Colonic mucosa (tissue), 4 donors: ENCODE results near the gene SUPT3H. TPM values are rescaled to one million over a fixed set of nuclear protein-coding genes. Genes with fewer than 3 reads are reported as not detected.

Experiments
- DNase-seq: peaks from one replicate; pipeline ENCODE4 v3.0.0-alpha.2; 2020
- H3K27ac ChIP-seq: fragments of 200-600 bp; one replicate; pipeline ENCODE4 v1.8.0; 2021
- H3K27me3 ChIP-seq: fragments of 200-600 bp; one replicate; pipeline ENCODE4 v1.8.0; 2021
- H3K36me3 ChIP-seq: fragments of 200-600 bp; one replicate; pipeline ENCODE4 v1.8.0; 2021
- H3K4me1 ChIP-seq: fragments of 200-600 bp; one replicate; pipeline ENCODE4 v1.8.0; 2021; ENCODE audit warnings: mild to moderate bottlenecking
- H3K4me3 ChIP-seq: fragments of 200-600 bp; one replicate; pipeline ENCODE4 v1.8.0; 2021
- H3K9ac ChIP-seq, 2 donors: one replicate each; pipeline ENCODE4 v1.7.0; 2013; ENCODE audit warnings: control low read depth in 2 of 2, low read depth in 2 of 2, low read length in 2 of 2
- H3K9me3 ChIP-seq: fragments of 200-600 bp; one replicate; pipeline ENCODE4 v1.8.0; 2021
- CTCF ChIP-seq: fragments of 200-600 bp; IDR thresholded peaks from one replicate; pipeline ENCODE4 v1.8.0; 2022; ENCODE audit warnings: antibody characterized with exemption, mild to moderate bottlenecking
- intact Hi-C: fragments of 100-400 bp; cut with DNase I; formaldehyde crosslinking; loops from one replicate; pipeline ENCODE4 v1.14.1; 2022
- total RNA-seq, 2 donors: library from RNA; stranded (reverse); fragmentation: NEBNext Ultra II Directional in 1 of 2; extraction: Animal tissue kit (Norgen Biotek cat#: 25700) in 1 of 2; gene quantifications; one replicate each; pipeline ENCODE4 v1.2.1, GENCODE V29; 2021
- donor health status: healthy.
- donor health status: DM: no; HTN: no; CAD: no.
- donor health status: DM: no; HTN: no; CAD: no.

Gene SUPT3H
- total RNA-seq, 2 donors from 2014 or later = 3.4 to 4.1 TPM

- H3K4me3 ChIP-seq = no peak overlapping the region
- no peaks in the 10 kb centered on the region for H3K36me3 ChIP-seq
- no peak overlapping the region for H3K9ac ChIP-seq
- H3K4me1 ChIP-seq = no peaks in the 10 kb centered on the region
- H3K27me3 ChIP-seq = no peaks in the 10 kb centered on the region
- no peaks in the 10 kb centered on the region for H3K9me3 ChIP-seq
- intact Hi-C loops = no loop called here
- no peak overlapping the region for H3K27ac ChIP-seq
- TF ChIP-seq CTCF = no peak
- no peak for DNase-seq
These were observed 527.9 kb downstream of the SUPT3H start for GRCh38 chr6:44849806-44850205.

DNA sequence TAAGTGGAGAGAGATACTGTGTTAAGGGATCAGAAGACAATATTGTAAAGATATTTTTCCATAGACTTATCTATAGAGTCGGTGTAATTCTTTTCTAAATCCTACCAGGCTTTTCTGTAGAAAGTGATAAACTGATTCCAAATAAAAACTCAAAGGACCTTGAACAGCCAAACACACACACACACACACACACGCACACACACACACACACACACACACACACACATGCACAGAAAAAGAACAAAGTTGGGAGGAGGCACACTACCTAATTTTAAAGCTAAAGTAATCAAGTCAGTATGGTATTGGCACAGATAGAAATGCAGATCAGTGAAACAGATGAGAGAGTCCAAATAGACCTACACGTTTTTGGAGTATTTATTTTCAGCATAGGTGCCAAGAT is 534.0 kb downstream of the SUPT3H start:
- Histone ChIP-seq H3K9me3 (no peaks in the 10 kb centered on the region), H3K9ac (no peak overlapping the region), H3K36me3 (no peaks in the 10 kb centered on the region), H3K4me1 (no peaks in the 10 kb centered on the region), H3K27me3 (no peaks in the 10 kb centered on the region), H3K27ac (no peak overlapping the region), H3K4me3 (no peak overlapping the region)
- DNase-seq = no peak
- intact Hi-C loops = no loop called here
- no peak for TF ChIP-seq CTCF

DNA sequence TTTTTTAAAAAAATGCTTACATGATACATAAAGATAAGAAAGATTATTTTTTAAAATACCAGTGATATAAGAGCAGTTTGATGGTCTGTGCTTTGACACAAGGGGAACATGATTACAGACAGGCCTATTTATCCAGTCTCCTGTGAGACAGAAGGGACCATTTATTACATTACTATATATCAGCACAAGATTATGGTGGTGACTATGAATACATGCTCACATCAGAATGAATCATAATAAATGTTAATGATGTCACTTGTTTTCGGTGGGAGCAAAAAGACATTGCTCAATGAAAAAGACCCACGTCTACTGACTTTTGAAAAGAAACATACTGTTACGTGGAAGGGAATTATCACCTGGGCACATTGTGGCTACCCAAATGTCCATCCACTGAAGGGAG is 535.1 kb downstream of the SUPT3H start:
- DNase-seq = no peak
- H3K4me1 ChIP-seq = no peaks in the 10 kb centered on the region
- no peak overlapping the region for H3K27ac ChIP-seq
- H3K9me3 ChIP-seq = no peaks in the 10 kb centered on the region
- TF ChIP-seq CTCF = no peak
- no peaks in the 10 kb centered on the region for H3K36me3 ChIP-seq
- no peak overlapping the region for H3K9ac ChIP-seq
- no peak overlapping the region for H3K4me3 ChIP-seq
- H3K27me3 ChIP-seq = no peaks in the 10 kb centered on the region
- intact Hi-C loops = no loop called here

- H3K27ac ChIP-seq = no peak overlapping the region
- no peak overlapping the region for H3K4me3 ChIP-seq
- H3K9me3 ChIP-seq = no peaks in the 10 kb centered on the region
- no peaks in the 10 kb centered on the region for H3K27me3 ChIP-seq
- no peak overlapping the region for H3K9ac ChIP-seq
- H3K36me3 ChIP-seq = no peaks in the 10 kb centered on the region
- intact Hi-C loops = no loop called here
- no peak for TF ChIP-seq CTCF
- DNase-seq = no peak
- no peaks in the 10 kb centered on the region for H3K4me1 ChIP-seq
These were observed 535.9 kb downstream of the SUPT3H start for GRCh38 chr6:44841829-44842228.

DNA sequence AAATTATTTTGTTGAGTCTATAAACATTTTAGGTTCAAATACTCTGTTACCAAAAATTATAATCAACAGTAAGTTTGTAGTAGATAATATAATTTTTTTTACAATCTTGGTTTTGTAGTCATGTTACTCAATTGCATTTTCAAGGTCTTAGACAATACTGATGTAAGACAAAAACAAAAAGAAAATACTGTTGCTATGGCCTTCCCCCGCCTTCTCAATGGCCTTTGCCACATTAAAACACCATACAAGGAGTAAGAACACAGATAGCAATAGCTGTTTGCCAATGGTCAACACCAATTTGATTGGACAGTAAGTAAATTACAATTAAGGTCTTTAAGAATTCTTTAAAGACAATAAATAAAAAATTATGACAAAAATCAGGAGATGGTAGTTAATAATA is 540.0 kb downstream of the SUPT3H start:
- TF ChIP-seq CTCF = no peak
- H3K27me3 ChIP-seq = no peaks in the 10 kb centered on the region
- no peak overlapping the region for H3K27ac ChIP-seq
- H3K9ac ChIP-seq = no peak overlapping the region
- intact Hi-C loops = no loop called here
- no peak for DNase-seq
- H3K4me3 ChIP-seq = no peak overlapping the region
- H3K36me3 ChIP-seq = no peaks in the 10 kb centered on the region
- no peaks in the 10 kb centered on the region for H3K4me1 ChIP-seq
- no peaks in the 10 kb centered on the region for H3K9me3 ChIP-seq

DNA sequence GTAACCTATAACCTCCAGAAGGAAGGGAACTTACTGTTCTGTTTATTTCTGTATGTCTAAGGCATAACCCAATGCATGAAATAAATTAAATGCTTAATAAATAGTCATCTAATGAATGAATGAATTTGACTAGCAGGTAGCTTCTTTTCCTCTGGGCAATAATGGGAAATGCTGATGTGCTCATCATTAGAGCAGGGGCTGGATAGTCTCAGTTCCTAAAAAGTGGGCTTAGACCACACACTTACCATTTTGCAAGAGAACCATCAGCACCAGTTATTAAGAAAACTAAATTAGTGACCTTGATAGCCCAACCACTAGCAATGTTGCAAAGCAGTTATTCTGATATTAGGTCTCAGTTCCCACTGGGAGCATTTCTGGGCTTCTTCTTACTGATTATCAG is 540.5 kb downstream of the SUPT3H start:
- Histone ChIP-seq H3K9me3 (no peaks in the 10 kb centered on the region), H3K9ac (no peak overlapping the region), H3K4me3 (no peak overlapping the region), H3K27me3 (no peaks in the 10 kb centered on the region), H3K27ac (no peak overlapping the region), H3K36me3 (no peaks in the 10 kb centered on the region), H3K4me1 (no peaks in the 10 kb centered on the region)
- no peak for TF ChIP-seq CTCF
- intact Hi-C loops = no loop called here
- DNase-seq = no peak
